SW 1271 (cell line): Measurements from ENCODE around the gene TRAM2.

Source experiments
- DNase-seq, 2 experiments: peaks; one replicate each; lab custom pipeline; 2025; lab: John Stamatoyannopoulos, UW

Gene TRAM2

GRCh38 chr6:52570291-52570700 is 6.6 kb downstream of the TRAM2 start:
- DNase-seq = no peak

GRCh38 chr6:52568320-52568719 is 8.5 kb downstream of the TRAM2 start:
- DNase-seq = no peak

- peak in 1 of 2 experiments; percentile 43 for DNase-seq
Observed at GRCh38 chr6:52566853-52567279, 10.0 kb downstream of the TRAM2 start.

- DNase-seq = no peak
Observed at GRCh38 chr6:52566201-52566600, 10.7 kb downstream of the TRAM2 start.

GRCh38 chr6:52564856-52565255 is 12.0 kb downstream of the TRAM2 start:
- no peak for DNase-seq

GRCh38 chr6:52562911-52563310 is 13.9 kb downstream of the TRAM2 start:
- DNase-seq = no peak

- DNase-seq = no peak
Observed at GRCh38 chr6:52560462-52560861, 16.4 kb downstream of the TRAM2 start.

- no peak for DNase-seq
Observed at GRCh38 chr6:52558266-52559000, 18.4 kb downstream of the TRAM2 start.

GRCh38 chr6:52557389-52558265 is 19.2 kb downstream of the TRAM2 start:
- DNase-seq = no peak

- DNase-seq = no peak
Observed at GRCh38 chr6:52555518-52556233, 21.2 kb downstream of the TRAM2 start.

GRCh38 chr6:52554684-52555280 is 22.1 kb downstream of the TRAM2 start:
- no peak for DNase-seq

- no peak for DNase-seq
Observed at GRCh38 chr6:52553719-52554118, 23.1 kb downstream of the TRAM2 start.

- no peak for DNase-seq
Observed at GRCh38 chr6:52553158-52553557, 23.7 kb downstream of the TRAM2 start.

GRCh38 chr6:52552278-52552643 is 24.6 kb downstream of the TRAM2 start:
- DNase-seq = no peak

- DNase-seq = peak; percentile 11 to 85
Observed at GRCh38 chr6:52551483-52552277, 25.2 kb downstream of the TRAM2 start.

- no peak for DNase-seq
Observed at GRCh38 chr6:52550870-52551269, 26.0 kb downstream of the TRAM2 start.

- DNase-seq = no peak
Observed at GRCh38 chr6:52550014-52550575, 26.8 kb downstream of the TRAM2 start.

- no peak for DNase-seq
Observed at GRCh38 chr6:52549428-52549827, 27.4 kb downstream of the TRAM2 start.

- no peak for DNase-seq
Observed at GRCh38 chr6:52548999-52549398, 27.9 kb downstream of the TRAM2 start.

GRCh38 chr6:52548353-52548713 is 28.5 kb downstream of the TRAM2 start:
- DNase-seq = no peak
